Stimulated activated CD4-positive, alpha-beta T cell treated with anti-CD3 and anti-CD28 coated beads, Interleukin-1b, Interleukin-23, amount 100 ng/mL, for 4 hours (primary cell): Measurements from ENCODE around the gene GIT2.

ENCODE experiments used
- DNase-seq, 2 donors: peaks; one replicate each; pipeline ENCODE4 v3.0.0-alpha.2; 2020; ENCODE audit warnings: low read depth in 2 of 2

GIT2 gene

DNA sequence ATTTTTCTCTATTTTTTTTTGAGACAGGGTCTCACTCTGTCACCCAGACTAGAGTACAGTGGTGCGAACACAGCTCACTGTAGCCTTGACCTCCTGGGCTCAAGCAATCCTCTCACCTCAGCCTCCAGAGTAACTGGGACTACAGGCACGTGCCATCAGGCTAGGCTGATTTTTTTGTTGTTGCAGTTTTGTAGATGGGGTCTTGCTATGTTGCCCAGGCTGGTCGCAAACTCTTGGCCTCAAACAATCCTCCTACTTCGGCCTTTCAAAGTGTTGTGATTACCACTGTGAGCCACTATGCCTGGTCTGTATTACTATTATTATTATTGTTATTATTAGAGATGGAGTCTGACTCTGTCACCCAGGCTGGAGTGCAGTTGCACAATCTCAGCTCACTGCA is 23.3 kb downstream of the GIT2 start:
- no peak for DNase-seq

DNA sequence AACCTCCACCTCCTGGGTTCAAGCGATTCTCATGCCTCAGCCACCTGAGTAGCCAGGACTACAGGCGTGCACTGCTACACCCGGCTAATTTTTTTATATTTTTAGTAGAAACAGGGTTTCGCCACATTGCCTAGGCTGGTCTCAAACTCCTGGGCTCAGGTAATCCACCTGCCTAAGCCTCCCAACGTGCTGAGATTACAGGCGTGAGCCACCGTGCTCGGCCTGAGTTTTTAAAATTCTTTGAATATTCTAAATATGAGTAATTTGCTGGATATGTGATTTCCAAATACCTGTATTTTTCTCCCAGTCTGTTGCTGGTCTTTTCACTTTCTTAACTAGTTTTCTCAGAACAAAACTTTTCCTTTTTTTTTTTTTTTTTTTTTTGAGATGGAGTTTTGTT is 27.4 kb downstream of the GIT2 start:
- DNase-seq = no peak

DNA sequence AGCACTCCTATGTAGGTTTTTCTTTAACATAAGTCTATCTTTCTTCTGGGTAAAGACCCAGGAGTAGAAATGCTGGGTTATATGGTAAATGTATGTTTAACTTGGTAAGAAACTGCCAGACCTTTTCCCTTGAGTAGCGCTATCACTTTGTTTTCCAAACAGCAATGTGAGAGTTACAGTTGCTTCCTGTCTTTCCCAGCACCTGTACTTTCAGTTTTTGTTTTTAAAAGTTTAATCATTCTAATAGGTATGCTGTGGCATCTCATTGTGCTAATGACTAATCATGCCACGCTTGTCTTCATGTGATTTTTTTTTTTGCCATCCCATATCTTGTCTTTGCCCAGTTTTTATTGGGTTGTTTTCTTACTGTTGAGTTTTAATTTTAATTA is 28.1 kb downstream of the GIT2 start:
- DNase-seq = no peak

DNA sequence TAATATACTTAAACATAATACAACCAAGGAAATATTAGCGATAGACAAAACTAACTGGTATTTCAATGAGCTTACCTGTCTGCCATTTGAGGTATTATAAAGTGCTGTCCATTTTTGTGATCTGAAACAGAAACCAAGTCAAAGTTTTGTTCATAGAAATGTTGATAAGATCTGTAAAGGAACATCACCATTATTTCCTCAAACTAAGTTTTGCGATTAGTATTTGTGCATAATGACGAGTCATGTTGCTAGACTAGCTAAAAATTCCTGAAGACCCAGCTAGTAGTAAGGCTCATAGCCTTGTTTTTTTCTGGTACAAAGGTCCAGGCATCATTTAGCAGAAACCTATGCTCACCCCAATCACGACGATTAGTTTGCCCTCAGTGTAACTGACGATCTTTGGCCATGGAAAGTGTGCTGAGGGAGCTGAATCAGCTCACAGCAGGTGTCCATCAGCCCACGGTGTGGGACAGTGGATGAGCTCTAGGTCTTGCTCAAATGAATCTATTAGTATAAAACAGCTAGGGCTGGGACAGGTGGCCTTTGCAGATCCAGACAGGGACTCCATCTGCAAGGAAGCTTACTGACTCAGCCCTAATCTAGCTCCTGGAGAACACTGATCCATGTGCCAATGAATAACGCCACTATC is 28.7 kb downstream of the GIT2 start:
- no peak for DNase-seq

DNA sequence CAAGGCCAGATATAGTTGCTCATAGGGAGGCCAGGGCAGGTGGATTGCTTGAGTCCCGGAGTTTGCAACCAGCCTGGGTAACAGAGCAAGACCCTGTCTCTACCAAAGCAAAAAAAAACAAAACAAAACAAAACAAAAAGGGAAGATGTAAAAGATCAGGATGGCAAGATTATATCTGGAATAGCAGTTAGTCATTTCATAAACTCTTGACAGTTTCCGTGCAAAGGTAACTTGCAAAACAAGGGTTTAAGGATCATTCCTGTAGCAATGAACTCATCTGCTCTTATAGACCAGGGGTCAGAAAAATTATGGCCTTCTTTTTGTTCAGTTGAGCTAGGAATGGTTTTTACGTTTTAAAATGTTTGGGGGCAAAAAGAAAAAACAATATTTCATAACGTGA is 29.6 kb downstream of the GIT2 start:
- no peak for DNase-seq

DNA sequence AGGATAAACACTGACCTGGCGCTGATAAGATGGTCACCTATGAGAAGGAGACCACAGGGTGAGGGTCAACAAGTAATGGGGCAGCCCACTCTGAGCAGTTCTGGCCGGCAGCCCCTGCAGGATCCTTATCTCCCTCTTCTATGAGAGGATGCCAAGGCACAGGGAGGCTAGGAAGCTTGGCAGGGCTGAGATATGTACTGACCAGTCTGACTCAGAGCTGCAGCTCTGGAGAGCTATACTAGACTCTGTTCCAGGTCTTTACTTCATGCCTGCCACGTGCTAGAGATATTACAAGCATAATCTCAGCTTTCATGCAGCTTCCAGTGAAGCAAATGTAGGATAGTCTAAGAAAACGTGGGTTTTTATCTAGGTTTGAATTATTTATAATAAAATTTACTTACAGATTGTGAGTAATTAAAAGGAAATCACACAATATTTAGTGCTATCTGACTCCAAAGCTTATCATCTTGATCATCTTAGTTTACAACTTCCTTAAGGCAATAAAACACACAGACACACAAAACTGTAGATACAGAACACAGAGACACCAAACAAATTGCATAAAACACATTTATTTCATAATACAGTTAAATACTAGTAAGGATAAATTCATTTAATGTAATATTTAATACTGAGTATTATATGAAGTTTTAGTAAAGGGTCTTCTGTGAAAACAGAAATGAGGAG is 32.3 kb downstream of the GIT2 start:
- DNase-seq = no peak

DNA sequence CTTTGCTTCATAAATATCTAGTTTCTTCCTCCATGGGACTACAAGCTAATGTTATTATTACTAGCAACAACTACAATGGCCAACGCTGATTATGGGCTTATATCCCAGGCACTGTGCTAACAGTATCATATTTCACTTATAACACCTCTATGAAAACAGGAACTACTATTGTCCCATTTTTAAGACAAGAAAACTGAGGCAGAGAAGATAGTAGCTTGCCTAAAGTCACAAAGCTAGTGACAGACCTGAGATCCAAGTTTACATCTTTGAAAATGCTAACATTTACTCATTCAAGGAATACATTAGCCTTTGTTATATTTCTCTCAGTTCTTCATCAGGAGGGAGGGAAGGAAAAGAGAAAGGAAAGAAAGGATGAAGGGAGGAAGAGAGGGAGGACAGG is 32.8 kb downstream of the GIT2 start:
- DNase-seq = no peak

DNA sequence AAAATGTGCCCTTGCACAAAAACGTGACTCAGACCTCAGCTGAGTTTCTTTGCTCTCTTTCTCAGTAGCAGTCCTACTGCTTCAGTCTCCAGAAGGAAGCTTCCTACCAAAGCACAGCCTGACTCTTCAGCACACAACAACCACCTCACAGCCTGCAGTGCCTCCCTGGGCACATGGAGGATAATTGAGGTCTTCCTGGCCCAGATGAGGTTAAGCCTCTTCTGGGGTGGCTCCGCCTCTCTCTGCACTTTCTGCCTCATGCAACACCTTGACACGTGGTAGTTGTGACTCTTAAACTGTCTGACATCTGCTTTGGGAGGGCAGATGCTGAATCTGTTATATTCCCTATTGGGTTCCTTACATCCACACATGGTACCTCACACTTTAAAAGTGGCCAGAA is 33.8 kb downstream of the GIT2 start:
- no peak for DNase-seq

DNA sequence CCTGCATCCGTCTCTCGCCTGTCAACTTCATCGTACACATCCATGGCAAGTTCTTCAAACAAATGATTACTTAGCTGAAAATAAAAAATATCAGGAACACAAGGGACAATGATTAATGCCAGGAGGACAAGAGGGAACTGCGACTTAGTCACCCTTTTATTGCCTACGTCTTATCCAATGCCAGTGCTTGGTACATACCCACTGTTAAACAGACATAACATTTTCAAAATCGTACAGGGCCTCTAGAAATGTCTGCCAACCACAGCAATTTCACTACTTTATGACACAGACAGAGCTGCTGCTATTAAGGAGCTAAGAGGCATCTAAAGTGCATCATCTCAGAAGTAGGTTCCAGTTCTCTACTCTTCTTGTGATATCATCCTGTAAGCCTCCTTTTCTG is 34.6 kb downstream of the GIT2 start:
- DNase-seq = no peak

DNA sequence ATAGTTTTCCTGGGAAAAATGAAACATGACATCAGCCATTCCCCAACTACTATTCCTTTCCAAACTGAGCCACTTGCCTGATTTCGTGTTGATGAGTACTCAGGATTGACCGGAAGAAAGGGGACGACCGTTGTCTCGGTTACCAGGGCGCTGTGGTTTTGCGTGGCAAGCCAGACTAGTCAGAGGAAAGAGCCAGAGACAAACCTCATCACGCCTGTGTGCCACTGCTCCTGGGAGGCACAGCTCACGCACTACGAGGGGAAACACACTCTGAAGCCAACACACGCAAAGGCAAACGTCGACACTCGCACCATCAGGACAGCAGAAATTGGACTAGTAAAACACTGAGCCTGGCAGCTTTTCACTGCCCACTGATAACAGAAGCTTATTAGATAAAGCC is 35.0 kb downstream of the GIT2 start:
- DNase-seq = no peak

DNA sequence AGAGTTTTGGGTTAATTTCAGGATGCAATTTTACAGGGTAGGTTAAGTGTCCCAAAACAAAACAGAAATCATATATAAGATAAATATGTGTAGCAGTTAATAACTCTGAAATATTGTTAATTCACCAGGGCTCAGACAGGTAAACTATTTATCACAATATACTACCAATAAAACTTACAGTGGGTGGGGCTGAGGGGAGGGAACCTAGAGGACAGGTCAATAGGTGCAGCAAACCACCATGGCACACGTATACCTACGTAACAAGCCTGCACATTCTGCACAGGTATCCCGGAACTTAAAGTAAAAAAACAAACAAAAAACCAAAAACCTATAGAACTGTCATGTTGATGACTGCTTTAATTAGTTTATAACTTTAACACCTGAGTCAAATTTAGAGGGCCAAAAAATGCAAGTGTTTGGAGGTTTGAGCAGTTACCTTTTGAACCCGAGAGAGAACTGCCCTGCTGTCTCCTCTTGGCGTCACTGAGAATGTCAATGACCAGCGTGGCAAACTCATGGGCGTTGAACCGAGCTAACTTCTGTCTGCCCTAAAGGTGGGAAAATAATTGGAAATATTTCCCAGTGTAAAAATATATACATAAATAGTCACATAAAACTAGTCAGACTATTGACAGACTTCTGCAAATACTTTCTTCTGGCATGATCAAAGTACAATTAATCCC is 36.6 kb downstream of the GIT2 start:
- no peak for DNase-seq

DNA sequence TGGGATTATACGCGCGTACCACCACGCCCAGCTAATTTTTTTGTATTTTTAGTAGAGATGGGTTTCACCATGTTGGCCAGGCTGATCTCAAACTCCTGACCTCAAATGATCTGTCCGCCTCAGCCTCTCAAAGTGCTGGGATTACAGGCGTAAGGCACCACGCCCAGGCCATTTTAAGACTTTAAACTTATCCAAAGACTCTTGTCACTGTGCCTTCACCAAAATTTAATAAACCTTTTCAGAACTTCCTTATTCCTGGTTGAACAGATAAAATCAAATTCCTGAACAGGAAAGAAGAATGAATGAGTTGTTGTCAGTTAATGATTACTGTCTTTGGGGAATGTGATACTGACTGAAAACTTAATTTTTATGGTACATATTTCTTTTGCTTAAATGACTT is 37.8 kb downstream of the GIT2 start:
- no peak for DNase-seq

DNA sequence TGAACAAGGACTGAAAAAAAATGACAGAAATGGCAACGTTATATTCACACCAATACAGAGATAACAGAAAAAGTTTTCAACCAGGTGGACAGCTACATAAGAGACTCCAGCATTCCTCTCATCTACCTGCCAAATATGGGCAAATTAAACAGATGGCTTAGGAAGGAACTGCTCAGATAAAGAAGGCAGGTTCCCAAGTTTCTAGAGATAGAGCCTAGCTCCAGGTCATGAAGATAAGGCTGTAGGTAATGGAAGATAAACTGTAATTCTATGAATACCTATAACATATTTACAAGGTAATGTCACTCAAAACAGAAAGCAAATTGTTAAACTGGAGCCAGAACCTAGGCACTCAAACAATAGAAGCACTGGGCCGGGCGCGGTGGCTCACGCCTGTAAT is 42.5 kb downstream of the GIT2 start:
- DNase-seq = no peak

DNA sequence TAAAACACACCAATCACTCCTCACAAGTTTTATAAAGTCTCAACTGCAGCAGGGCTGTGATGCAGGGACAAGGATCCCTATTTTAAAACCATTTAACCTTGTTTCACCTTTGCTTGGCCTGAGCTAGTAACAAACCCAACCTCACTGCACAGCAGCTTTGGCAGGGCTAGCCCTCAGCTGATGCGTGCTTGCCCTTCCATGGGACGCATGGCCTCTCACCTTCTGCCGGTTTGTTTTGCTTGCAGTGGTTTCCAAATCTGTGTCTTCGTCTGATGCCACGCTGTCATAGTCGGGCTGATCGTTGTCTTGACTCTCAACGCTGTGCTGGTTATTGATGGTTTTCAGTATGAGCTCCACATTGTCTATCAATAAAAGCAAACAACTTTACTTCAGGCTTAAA is 43.3 kb downstream of the GIT2 start:
- DNase-seq = no peak

DNA sequence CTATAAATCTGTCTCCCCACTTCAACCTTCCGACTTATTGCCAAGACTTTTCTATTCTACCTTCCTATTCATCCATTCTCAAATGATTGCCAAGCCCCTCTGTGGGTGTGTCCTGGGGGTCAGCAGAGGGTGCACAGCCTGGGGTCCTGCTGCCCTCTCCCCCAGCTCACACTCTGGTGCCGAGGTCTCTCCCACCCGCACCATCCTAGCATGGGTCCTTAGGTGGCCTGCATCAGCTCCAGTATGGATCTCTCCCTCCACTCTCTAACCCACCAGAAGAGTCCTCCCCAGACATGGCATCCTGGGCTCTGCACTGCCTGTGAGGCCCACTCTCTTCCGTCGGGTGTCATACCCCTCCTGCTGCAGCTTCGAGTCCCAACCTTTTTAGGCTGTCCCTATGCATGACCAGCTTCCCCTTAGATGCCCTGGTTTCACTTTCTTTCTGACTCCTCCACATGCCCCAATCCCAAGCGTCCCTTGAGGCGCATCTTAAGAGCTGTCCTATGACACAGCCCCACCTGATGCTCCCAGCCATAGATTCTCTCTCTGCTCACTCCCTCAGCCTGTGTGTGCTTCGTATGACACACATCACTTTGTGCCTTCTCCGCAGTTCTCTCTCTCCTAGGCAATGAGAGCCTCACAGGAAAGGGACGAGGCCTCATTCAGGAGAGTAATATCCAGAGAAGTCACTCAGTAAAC is 43.9 kb downstream of the GIT2 start:
- no peak for DNase-seq

DNA sequence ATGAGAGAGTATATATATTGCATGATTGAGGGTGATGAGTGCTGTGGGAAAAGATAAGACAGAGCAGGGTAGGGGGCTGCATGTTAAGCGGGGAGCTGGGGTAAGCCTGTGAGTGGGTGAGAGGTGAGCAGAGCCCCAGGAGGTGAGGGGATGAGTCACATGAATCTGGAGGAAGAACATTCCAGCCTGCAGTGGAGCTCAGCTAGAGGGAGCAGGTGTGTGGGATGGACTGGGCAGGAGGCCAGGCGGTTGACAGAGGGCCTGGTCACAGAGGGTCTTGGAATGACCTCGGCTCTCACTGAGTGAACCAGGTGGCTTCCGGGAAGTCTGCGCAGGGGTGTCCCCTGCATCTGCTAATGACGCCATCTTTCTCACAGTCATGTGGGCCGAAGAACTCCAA is 44.4 kb downstream of the GIT2 start:
- no peak for DNase-seq

DNA sequence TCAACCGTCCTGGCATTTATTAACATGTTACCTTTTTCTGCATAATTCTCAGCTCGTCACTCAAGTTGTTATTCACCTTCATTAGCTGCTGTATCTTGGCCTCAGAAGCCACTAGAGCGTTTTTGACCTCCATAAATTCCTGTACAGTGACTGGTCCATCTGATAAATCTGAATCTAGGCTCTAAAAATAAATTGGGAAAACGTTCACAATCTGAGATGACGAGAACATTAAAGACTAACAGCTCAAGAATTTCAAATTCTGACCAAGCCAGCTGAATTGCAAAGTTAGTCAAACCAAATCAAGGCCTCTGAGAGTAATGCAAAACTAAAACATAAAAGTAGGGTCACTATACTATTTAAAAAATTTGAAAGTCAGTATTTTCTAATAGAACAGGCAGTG is 45.0 kb downstream of the GIT2 start:
- DNase-seq = no peak

DNA sequence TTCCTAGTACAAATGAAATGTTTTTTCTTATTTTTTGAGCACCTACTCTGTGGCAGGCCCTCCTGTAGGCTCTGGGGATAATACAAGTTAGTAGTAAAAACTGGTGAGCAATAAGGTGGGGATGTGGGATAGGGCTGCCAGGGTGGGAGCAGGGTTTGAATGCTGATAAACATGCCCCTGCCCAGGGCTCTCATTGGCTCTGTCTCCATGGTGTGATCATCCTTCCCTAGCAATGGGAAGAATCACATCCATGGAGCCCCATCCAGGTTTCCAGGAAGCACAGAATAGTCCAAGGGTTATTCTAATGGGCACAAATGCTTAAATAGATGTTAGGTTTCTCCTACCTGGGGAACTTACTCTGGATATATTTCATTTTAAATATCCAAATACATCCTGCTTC is 45.5 kb downstream of the GIT2 start:
- DNase-seq = no peak

DNA sequence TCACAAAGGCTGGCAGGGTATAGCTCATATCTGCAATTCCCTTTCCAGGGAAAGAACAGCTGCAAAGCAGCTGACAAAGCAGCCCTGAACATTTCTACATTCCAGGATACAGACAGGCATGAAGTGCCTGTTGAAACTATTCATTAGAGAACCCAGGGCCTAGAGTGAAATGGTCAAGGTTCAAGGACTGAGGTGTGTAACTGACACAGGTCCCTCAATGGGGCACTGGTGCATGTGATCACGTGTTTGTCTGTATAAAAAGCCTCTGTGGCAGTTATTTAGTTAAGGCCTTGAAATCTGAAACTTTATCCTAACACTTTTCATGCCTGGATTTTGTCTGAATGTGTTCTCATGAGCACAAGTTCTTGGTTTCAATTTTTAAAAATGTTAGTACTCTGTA is 47.1 kb downstream of the GIT2 start:
- no peak for DNase-seq

DNA sequence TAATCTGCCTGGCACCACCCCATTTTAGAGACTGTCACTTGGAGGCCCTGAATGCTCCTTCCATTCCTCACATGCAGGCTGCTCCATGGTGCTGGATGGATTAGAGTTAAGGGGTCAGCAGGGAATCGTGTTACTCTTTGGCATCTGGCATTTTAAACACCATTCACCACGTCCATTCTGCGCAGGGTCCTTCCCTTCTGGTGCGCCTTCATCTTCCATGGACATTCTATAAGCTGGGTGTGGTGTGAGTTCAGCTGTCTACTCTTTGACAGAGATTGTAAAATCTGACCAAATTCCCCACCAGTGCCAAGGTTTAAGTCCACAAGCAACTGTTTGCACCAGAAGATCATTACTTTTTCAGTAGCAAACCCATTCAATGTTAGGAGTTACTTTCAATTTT is 47.8 kb downstream of the GIT2 start:
- DNase-seq = no peak

DNA sequence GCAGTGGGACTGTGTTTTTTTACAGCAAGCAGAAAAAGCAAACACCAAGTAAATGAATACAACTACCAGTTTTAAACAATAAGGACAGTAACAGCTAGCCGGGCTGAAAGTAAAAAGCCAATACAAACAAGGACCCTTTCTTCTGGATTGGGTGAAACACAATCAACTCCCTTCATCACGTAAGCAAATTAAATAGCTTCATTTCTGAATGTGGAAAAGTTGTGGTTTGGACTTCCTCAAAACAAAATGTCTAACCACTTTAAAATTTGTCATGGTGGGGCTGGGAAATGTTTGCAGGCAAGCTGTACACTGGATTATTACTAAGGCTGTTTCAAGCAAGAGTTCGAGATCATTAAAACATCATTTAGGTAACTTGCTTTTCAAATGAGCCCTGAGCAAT is 48.6 kb downstream of the GIT2 start:
- DNase-seq = no peak

DNA sequence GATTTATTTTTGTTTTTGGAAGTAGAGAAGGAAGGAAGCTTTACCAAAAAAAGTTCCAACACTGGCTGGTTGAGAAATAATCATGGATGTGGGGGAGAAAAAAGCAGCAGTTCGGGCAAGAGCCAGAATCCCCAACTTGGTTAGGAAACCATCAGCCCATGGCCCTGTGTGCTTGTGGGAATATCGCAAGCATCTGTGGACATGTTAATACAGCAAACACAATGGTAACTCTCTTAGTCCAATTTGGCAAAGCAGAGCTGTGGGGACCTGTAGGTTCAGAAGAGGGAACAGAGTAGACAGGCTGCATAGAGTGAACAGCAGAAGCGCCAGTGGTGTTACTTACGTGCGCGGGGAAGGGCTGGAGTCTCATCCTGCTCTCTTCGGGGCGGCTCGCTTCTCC is 49.3 kb downstream of the GIT2 start:
- no peak for DNase-seq

DNA sequence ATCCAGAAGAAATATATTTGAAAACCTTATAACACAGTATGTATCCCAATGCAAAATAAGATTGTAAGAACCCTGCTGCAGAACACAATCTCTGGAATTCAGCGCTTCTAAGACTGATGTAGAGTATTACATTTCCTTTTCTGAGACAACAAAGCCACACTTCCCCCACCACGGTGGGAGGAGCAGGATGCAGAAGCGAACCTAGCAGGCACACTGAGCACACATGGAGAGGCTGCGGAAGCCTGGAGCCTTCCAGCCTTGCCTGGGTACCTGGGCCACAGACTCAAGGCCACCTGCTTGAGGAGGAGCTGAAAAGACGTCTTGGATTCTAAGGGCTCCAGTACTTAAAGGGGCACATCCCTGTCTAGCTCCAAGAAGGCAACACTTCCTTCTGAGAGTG is 49.7 kb downstream of the GIT2 start:
- DNase-seq = no peak
